ENCODE data around the gene PDE11A.

Gene PDE11A

DNA sequence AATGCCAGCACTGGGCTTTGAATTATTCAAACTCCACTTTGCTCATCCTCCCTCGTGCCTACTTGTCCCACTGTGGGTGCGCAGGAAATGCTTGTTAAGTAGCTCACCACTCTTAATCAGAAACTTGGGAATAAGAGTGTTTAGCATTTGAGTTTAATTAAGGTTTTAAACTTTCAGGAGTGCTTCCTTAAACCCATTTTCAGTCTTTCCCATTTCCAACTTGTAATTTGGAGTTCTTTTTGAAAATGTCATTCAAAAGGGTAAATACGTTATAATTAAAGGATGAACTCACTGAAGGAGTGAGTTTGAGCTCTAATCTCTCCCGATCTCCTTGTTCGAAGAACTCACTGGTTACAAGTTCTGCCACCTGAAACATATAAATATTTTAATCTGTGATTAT is 403.4 kb downstream of the PDE11A start:
- DNase-seq (ENCODE audit: low spot score), result no peak

DNA sequence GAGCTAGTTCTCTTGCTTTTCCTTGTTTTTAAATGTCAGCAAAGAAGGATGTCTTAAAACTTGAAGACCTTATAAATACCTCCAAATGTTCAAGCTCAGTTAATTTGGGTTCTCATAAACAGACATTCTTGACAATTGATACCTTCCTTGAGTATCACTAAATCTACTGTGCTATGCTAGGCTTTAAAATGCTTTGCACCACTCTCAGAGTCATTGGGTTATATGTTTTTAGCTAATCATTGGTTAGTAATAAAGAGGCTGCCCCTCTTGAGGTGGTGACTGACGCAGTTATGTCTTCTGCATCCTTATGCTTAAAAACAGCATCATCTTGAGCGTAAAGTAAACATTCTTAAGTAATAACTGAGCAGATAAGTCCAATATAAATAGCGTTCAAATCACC is 404.0 kb downstream of the PDE11A start:
- DNase-seq (ENCODE audit: low spot score), result no peak

DNA sequence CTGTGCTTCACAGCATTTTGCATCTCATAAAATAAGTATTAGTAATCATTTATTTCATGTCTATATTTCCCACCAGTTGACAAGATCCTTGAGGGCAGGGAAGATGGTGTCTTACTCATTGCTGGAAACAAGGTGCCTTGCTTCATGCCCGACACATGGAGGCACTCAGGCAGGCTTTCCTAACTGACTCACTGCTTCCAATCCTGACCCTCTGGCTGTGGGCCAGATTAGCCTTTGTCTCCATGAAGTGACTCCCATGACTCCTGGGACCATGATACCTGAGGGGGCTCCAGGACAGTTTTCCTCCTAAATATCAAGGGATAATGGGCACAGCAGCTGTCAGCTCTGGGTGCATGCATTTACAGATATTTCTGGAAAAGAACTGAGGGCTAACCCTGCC is 405.0 kb downstream of the PDE11A start:
- no peak for DNase-seq (ENCODE audit: low spot score)

DNA sequence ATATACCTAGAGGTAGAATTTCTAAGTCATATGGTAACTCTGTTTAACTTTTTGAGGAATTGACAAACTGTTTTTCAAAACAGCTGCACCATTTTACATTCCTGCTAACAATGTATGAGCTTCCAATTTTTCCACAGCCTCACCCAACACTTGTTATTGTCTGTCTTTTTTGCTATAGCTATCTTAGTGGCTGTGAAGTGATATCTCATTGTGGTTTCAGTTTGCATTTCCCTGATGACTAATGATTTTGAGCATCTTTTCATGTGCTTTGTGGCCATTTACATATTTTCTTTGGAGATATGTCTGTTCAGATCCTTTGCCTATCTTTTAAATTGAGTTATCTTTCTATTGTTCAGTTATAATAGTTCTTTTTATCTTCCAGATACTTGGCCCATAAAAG is 406.2 kb downstream of the PDE11A start:
- no peak for DNase-seq (ENCODE audit: low spot score)

DNA sequence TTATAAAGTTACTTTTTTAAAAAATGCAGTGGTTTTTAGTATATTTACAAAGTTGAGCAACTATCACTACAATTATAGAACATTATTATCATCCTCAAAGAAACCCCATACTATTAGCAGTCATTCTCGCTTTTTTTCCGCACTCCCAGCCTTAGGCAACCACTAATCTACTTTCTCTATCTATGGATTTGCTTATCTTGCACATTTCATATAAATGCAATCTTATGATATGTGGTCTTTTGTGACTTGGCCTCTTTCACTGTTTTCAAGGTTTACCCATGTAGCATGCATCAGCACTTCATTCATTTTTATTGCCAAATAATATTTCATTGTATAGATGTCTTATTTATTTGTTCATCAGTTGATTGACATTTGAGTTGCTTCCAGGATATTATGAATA is 406.6 kb downstream of the PDE11A start:
- DNase-seq (ENCODE audit: low spot score), result no peak

DNA sequence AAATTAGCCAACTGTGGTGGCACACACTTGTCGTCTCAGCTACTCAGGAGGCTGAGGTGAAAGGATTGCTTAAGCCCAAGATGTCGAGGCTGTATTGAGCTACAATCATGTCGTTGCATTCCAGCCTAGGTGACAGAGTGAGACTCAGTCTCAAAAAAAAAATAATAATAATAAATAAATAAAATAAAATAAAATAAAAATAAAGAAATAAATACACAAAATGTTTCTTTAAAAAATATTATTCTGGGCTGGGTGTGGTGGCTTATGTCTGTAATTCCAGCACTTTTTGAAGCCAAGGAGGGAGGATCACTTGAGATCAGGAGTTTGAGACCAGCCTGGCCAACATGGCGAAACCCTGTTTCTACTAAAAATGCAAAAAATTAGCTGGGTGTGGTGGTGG is 407.2 kb downstream of the PDE11A start:
- no peak for DNase-seq (ENCODE audit: low spot score)

DNA sequence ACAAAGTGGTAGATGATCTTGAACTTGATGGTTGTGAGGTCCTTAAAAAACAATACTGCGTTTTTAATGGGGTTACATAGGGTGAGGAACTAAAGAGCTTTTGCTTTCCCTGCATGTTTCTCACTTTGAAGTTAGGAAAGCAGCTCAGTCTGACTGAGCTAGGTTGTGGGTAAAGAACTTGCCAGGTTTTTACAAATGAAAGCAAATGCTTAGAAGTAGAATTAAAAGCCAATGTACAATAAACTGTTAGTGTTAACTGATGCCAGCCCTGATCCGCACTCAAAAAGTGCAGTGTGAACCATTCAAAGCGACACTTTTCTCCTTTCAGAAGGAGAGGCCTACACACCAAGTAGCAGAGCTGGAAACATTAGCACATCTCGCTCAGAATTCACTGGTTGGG is 409.7 kb downstream of the PDE11A start:
- DNase-seq (ENCODE audit: low spot score), result no peak

DNA sequence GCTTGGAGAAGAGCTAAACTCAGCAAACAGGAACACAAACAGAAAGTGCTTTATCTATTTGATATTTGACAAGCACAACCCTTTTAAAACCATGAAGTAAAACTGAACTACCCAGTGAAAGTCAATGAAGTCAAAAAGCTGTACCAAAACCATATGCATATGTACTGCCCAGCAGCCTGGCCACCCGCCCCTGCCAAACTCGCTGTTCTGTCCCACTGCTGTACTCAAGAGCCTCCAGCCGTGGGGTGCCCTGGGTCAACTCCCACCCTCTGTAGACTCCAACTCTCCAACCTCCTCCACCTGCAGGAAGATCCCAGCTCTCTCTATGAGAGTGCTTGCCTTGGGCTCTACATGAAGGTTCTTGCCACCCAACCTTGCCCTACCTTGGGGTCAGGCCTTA is 411.8 kb downstream of the PDE11A start:
- DNase-seq (ENCODE audit: low spot score), result no peak

DNA sequence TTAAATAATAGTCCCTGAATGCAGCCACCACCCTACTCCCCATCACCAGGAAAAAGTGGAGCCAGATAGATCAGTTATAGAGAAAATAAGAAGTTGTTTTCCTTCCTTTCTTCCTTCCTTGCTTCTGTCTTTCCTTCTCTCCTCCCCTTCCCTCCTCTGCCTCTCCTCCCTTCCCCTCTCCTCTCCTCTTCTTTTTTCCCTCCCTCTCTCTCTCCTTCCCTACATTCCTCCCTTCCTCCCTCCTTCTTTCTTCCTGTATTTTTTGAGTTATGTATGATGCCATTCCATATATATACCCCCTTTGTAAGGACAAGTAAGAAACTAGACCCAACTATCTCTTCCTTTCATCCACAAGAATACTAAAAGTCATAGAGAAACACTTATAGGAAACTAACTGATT is 414.3 kb downstream of the PDE11A start:
- DNase-seq (ENCODE audit: low spot score), result no peak

DNA sequence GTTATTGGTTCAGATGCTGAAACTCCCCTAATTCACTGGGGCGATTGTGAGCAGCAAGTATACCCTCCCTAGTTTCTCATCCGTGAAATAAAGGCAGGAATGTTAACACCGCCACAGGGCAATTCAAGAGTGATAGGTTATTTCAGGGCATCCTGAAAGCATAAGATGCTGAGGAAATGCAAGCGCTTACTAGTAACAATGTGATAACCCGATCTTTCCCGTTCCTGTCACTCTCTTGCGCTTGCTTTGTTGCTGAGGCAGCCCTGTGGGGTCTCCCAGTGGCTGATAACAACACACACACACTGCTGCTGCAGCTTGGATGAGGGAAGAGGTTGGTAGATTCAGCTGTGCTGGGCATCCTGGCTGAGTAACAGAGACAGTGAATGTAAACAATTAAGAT is 420.7 kb downstream of the PDE11A start:
- DNase-seq (ENCODE audit: low spot score), result no peak

DNA sequence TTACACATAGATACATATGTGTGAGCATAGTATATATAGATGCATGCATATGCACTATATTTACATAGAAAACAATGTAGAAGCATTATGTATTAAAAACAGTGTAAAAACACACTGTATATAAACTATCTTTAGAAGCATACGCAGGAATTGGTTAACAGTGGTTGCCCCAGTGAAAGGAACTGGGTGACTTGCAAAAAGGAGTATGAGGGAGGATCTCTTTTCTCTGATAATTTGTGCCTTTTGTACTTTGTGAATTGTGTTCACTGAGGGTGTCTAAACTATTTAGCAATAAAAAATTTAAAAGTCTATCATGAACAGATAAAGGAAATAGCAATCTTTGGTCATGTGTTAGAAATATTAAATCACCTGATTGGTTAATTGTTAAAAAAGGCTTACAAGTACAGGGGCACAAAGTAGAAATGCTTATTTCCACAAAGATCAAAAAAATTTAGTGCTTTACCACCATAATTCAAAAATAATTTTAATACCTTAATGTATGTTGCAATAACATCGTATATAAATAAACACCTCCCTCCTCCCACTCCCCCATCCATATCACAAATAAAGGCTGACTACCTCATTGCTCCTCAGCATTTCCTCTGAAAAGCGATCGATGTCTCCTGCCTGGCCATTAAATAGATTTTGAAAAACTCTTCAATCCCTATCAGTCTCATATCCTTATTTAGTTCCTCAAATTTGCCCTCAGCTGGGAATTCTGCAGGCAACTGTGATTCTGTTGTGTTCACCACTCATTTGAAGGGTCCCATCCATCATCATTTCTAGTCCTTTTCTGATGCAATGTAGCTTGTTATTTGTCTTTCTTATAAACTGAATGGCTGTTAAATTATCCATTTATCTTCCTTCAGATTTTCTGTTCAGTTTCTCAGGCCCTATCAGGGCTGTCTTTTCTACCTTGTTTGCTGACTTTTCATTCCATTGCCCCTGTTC is 422.7 kb downstream of the PDE11A start:
- no peak for DNase-seq (ENCODE audit: low spot score)

DNA sequence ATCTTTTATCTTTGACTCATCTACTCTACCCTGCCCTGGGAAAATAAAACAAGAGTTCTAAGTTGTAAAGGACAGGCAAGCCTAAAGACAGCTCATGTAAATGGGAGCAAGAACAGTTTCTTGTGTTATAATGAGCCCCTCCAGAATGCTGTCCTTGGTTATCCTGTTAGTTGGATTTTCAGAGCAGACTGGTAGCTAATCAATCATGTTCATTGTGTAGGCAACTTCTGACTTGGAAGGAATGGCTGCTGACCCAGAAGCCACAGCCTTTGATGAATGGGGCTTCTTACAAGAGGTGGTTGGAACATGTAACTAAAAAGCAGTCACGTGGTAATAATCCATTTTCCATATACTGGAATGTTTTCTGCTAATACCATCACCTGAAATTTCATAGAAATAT is 425.8 kb downstream of the PDE11A start:
- DNase-seq (ENCODE audit: low spot score), result no peak

DNA sequence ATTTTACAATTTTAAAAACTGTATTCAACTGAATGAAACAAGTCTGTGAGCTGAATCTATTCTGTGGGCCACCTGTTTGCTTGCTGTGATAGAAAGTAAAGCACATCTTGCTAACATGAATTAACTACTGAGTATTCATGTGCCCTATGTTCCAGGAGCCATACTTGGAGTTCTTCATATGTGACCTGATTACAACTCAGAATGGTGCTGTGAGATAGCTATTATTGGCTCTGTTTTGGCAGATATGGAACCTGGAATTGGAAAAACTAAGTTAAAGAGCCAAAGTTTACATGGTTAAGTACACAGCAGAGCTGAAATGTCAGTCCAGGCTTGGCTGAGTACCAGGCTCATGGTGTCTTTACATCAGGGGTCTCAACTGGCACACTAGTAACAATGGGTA is 426.3 kb downstream of the PDE11A start:
- DNase-seq (ENCODE audit: low spot score), result no peak

DNA sequence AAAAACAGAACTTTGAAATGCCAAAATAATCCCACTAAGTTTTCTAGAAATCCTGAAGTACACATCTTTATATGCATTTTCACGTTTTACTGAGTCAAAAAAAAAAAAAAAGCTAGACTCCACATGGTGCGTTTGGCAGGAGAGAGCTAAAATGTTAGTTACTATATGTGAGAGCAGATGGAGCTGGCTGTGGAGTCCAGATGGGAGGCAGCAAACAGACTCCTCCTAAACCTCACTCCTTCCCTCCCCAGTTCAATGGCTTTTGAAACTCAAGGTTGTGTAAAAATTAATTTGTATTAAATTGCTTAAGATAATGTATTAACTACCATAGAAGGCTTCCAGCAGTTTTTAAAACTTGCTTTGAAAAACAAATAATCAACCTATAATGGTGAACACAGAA is 431.2 kb downstream of the PDE11A start:
- no peak for DNase-seq (ENCODE audit: low spot score)

DNA sequence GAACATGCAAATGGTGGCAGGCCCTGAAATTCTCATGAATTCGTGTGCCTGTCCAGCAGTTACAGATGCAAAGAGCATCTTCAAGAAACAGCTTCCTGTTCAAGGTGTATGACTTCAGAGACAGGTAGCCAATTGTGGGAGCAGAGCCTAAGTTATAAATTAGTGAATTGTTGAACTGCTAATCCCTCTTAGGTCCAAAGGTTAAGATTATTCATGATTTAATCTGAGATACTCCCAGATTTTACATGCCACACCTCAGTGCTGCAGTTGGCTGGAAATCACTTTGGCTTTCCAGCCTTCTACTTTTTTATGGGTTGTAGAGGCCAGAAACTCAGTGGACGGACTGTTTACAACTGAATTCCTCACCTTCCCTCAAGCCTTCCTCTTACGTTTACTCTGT is 432.2 kb downstream of the PDE11A start:
- DNase-seq (ENCODE audit: low spot score), result no peak

DNA sequence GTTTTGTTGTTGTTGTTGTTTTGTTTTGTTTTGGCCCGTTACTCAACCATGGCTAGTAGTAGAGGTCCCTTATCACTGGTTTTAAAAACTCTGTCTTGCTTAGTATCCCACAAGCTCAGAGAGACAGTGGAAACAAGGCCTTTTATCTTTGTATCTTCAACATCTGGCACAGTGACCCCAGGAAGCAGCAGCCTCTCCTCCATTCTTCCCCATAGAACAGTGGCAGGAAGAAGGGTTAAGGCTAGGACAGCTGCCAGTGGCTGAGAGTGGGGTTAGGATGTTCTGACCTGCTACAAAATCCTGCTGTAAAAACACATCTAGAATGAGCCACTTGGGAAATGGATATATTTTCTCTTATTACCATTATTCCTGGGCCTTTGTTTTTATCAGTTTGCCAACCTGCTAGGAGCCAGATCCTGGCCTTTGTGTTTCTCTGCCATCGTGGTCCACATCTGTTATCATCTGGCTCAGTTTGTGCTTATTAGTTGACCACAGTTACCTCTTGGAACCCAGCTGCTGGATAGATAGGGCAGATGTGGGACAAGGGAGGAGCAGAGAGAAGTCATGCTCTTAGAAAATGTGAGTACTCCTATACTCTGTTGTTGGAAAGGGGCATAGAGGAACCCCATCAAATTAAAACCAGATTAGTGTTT is 433.2 kb downstream of the PDE11A start:
- no peak for DNase-seq (ENCODE audit: low spot score)

DNA sequence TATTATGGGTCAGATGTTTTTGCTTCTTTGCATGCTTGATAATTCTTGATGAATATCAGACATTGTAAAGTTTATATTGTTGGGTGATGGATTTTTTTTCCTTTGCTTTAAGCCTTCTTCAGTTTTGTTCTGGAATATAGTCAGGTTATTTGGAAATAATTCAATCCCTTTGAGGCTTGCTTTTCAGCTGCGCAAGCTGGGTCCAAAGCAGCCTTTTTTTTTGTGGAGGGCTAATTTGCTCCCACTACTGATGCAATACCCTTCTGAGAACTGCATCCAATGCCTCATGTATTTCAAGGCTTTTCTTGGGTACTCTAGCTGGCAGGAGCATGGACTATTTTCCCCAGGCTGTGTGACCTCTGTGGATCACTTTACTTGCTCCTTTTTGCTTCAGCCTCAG is 434.1 kb downstream of the PDE11A start:
- DNase-seq (ENCODE audit: low spot score), result no peak

DNA sequence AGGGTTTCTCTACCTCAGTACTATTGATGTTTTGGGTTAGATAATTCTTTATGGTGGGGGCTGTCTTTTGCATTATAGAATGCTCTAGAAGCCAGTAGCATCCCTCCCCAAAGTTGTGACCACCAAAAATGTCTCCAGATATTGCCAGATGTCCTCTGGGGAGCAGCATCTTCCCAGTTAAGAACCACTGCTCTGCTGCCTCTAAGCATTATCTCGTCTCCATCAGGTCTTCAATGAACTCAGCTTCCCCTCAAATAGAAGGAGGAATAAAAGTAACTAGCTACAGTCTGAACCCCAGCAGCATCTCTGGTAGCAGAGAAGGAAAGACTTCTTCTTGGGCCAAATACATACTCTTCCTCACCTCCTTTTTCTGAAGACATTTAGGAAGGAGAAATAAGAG is 435.9 kb downstream of the PDE11A start:
- DNase-seq (ENCODE audit: low spot score), result no peak

DNA sequence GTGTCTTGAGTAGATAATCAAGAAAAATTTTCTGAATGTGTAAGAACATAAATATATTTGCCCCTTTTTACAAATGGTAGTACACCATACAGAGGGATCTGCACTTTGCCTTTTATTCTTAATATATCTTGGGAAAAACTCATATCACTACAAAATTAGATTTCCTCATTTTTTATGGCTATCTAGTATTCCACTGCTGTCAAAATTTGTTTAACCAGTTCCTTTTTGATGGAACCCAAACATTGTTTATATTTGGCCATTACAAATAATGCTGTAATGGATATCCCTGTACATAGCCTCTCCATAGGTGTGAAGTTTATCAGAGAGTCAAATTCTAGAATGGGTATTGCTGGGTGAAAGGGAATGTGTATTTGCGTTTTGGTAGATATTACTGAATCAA is 436.9 kb downstream of the PDE11A start:
- DNase-seq (ENCODE audit: low spot score), result no peak

DNA sequence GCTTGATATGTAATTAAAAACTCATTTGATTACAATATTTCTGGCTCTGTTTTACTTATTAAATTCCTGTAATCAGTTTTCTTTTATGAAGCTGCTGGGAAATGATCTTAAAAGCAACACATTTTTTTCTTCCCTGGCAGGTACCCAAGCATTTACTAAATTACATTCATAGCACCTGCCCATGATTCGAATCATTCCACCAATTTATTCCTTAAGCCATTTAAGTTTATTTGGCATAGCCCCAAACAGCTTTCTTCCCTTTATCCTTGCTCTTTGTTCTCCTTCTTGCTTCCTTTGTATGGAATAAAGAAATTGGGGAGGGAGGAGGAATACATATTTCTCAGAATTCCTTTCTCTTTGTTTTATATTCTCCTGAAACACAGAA is 438.7 kb downstream of the PDE11A start:
- DNase-seq (ENCODE audit: low spot score), result no peak

DNA sequence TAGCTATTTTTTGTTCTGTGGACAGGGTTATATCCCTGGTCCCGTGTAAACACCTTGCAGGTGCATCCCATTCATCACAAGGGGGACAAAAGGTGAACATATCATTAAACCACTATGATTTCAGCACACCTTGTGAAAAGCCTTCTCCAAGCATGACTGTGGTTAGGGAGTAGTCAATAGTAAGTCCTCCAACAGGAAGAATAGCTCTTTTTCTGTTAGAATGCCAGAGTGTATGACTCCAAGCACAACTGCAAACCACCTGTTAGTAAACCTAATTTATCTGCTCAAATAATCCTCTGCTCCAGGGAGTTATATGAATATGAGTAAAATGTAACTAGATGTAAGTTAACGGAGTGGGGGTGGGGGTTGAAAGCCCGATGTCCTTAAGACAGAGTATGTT is 439.5 kb downstream of the PDE11A start:
- no peak for DNase-seq (ENCODE audit: low spot score)

DNA sequence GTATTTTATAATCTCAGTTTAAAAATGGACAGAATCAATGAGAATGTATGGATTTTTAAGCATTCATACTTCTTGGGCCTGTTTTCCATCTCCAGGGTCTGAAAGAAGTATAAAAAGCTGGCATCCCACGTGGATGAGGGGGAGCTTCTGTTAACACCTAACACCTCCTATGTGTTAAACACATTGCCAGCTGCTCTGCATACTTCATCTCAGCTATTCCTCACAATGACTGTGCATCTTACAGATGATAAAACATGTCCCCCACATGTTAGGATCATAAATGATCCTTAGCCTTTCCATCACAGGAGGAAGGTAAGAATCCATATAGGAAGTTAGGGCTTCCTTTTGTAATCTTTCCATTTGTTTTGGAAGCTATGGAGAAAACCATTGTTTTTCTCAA is 440.9 kb downstream of the PDE11A start:
- no peak for DNase-seq (ENCODE audit: low spot score)

DNA sequence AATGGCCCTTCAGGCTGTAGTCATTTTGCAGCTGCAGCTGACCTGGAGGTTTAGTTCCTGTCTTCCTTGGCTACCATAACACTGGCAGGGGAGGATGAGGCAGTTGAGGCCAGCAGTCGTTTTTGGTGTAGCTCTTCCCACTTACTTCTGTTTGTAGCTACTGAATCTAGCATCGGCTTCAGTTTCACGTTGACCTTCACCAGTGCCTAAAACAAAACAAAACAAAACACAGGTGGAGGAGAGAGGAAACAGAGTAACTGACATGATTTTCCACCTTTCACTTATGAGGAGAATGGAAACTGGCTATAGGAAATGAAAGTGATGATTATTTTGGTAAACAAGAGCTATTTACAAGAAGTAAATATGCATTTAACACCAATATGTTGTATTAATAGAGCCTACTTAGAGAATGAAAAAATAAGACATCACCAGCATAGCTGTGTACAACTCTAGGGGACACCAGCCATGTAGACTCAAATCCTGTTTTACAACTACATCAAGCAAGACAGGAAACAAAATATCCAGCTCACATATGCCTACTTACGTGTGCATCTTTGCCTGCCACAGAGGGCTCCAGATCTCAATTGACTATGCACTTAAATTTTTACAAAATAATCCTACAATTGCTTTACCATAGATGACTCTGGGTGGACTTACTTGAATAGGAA is 443.1 kb downstream of the PDE11A start:
- no peak for DNase-seq (ENCODE audit: low spot score)

Data from HuH-7.5 (cell line).